Left cardiac atrium (tissue), 4 donors: ENCODE measurements around the gene HSD3B7. TPM values are rescaled to one million over a fixed set of nuclear protein-coding genes. Genes with fewer than 3 reads are reported as not detected.

Experiments used
- ATAC-seq, 2 donors: fragments of 200-7000 bp; cut with Tn5 transposase; one replicate each; pipeline ENCODE4 v1.9.1; 2020; ENCODE audit warnings: mild to moderate bottlenecking in 2 of 2, moderate library complexity in 2 of 2
- DNase-seq: peaks from one replicate; pipeline ENCODE4 v3.0.0-alpha.2; 2020
- intact Hi-C, 2 donors: fragments of 100-400 bp; cut with DNase I; formaldehyde crosslinking; loops; one replicate each; pipeline versions ENCODE4 v1.14.1 to v1.15.1; 2022 to 2023
- total RNA-seq, 2 donors: library from RNA; stranded (reverse); fragmentation: NEBNext Ultra II Directional; extraction: Animal tissue kit (Norgen Biotek cat#: 25700); gene quantifications; one replicate each; pipeline ENCODE4 v1.2.1, GENCODE V29; 2021
- donor health status: DM: no; HTN: yes; CAD: no.
- donor health status: DM: no; HTN: yes; CAD: no; lungs with severe emphysema.
- donor health status: DM: yes; HTN: yes; CAD: no.
- donor health status: Dilated cardiomyopathy.

Gene HSD3B7
- total RNA-seq, 2 donors from 2014 or later: 9.8 to 10.0 TPM

GRCh38 chr16:30996324-30996984 lies 11.4 kb downstream of the HSD3B7 start:
- DNase-seq (peak; percentile 59), ATAC-seq (peak; percentile 12 to 26)
- intact Hi-C loops: loop anchor here in 1 of 2 donors (5.0 kb wide), 1 partner anchor 36 kb away; the partner anchor contains the start of gene STX4

GRCh38 chr16:30996985-30997724 lies 12.1 kb downstream of the HSD3B7 start:
- intact Hi-C loops: loop anchor here in 1 of 2 donors (5.0 kb wide), 1 partner anchor 35 kb away; the partner anchor contains the start of gene STX4
- ATAC-seq: peak; percentile 94 to 97
- peak; percentile 86 for DNase-seq

- ATAC-seq: peak in 1 of 2 donors; percentile 69
- no peak for DNase-seq
- intact Hi-C loops: loop anchor here in 1 of 2 donors (5.0 kb wide), 1 partner anchor 34 kb away; the partner anchor contains the start of gene STX4
Measured at GRCh38 chr16:30997725-30998711, 13.0 kb downstream of the HSD3B7 start.

- DNase-seq (no peak), ATAC-seq (no peak)
- intact Hi-C loops: loop anchor here in 1 of 2 donors (5.0 kb wide), 1 partner anchor 33 kb away; the partner anchor contains the start of gene STX4
Measured at GRCh38 chr16:30998852-30999761, 14.1 kb downstream of the HSD3B7 start.

- no peak for ATAC-seq
- no peak for DNase-seq
- intact Hi-C loops: no loop called here
Measured at GRCh38 chr16:31000671-31001382, 15.8 kb downstream of the HSD3B7 start.

- ATAC-seq: no peak
- no peak for DNase-seq
- intact Hi-C loops: no loop called here
Measured at GRCh38 chr16:31001507-31002249, 16.7 kb downstream of the HSD3B7 start.

GRCh38 chr16:31002250-31002700 lies 17.3 kb downstream of the HSD3B7 start:
- DNase-seq: no peak
- ATAC-seq: no peak
- intact Hi-C loops: no loop called here

- no peak for ATAC-seq
- intact Hi-C loops: no loop called here
- DNase-seq: no peak
Measured at GRCh38 chr16:31002862-31003341, 17.9 kb downstream of the HSD3B7 start.

GRCh38 chr16:31003744-31004143 lies 18.7 kb downstream of the HSD3B7 start:
- intact Hi-C loops: no loop called here
- ATAC-seq: no peak
- no peak for DNase-seq

GRCh38 chr16:31004658-31005057 lies 19.7 kb downstream of the HSD3B7 start:
- no peak for ATAC-seq
- no peak for DNase-seq
- intact Hi-C loops: no loop called here

- ATAC-seq (no peak), DNase-seq (no peak)
- intact Hi-C loops: no loop called here
Measured at GRCh38 chr16:31005350-31006085, 20.5 kb downstream of the HSD3B7 start.

GRCh38 chr16:31006086-31006385 lies 21.0 kb downstream of the HSD3B7 start:
- intact Hi-C loops: no loop called here
- ATAC-seq: no peak
- no peak for DNase-seq

- ATAC-seq: no peak
- no peak for DNase-seq
- intact Hi-C loops: no loop called here
Measured at GRCh38 chr16:31006589-31006988, 21.6 kb downstream of the HSD3B7 start.

GRCh38 chr16:31007684-31008083 lies 22.7 kb downstream of the HSD3B7 start:
- intact Hi-C loops: no loop called here
- no peak for ATAC-seq
- DNase-seq: no peak

- intact Hi-C loops: no loop called here
- no peak for DNase-seq
- ATAC-seq: no peak
Measured at GRCh38 chr16:31008149-31008548, 23.1 kb downstream of the HSD3B7 start.

- intact Hi-C loops: no loop called here
- ATAC-seq (no peak), DNase-seq (no peak)
Measured at GRCh38 chr16:31008551-31008950, 23.5 kb downstream of the HSD3B7 start.
